Omental fat pad (tissue), 4 donors: ENCODE measurements around the gene PSMC3. TPM values are rescaled to one million over a fixed set of nuclear protein-coding genes. Genes with fewer than 3 reads are reported as not detected.

Source experiments
- ATAC-seq: fragments of 150-250 bp; one replicate; pipeline ENCODE4 v1.9.1; 2016; ENCODE audit warnings: mild to moderate bottlenecking, moderate library complexity; ENCODE audit not compliant: low FRiP score
- DNase-seq: peaks from one replicate; pipeline ENCODE4 v3.0.0-alpha.2; 2019; ENCODE audit warnings: low spot score
- total RNA-seq, 4 donors: library from RNA; depleted of rRNA; stranded (reverse); fragments of >200 nt; gene quantifications; one replicate each; pipeline ENCODE4 v1.1.0, GENCODE V29; 2016
- TF ChIP-seq, protein P1 (sequence below), 3 donors: fragments of 450-650 bp; IDR thresholded peaks; one replicate each; pipeline ENCODE4 v1.5.1; 2016 to 2017; ENCODE audit warnings: antibody characterized with exemption in 3 of 3, mild to moderate bottlenecking in 3 of 3, moderate library complexity in 2 of 3

Gene PSMC3
- total RNA-seq, 4 donors from 2014 or later = 90.1 to 142 (median 123) TPM

DNA sequence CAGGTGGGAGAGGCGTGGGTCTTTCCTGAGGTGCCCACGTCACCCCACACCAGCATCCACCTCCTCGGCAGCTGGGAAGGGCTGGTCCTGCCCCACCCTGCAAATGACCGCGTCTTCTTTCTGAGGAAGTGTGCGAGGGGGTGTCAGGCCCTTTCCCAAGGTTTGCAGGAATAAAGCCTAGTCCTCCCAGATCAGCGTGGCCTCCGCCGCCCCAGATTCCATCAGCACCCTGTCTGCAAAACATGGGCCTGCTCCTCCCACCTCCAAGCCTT lies 32.3 kb downstream of the PSMC3 start:
- ATAC-seq = no peak

DNA sequence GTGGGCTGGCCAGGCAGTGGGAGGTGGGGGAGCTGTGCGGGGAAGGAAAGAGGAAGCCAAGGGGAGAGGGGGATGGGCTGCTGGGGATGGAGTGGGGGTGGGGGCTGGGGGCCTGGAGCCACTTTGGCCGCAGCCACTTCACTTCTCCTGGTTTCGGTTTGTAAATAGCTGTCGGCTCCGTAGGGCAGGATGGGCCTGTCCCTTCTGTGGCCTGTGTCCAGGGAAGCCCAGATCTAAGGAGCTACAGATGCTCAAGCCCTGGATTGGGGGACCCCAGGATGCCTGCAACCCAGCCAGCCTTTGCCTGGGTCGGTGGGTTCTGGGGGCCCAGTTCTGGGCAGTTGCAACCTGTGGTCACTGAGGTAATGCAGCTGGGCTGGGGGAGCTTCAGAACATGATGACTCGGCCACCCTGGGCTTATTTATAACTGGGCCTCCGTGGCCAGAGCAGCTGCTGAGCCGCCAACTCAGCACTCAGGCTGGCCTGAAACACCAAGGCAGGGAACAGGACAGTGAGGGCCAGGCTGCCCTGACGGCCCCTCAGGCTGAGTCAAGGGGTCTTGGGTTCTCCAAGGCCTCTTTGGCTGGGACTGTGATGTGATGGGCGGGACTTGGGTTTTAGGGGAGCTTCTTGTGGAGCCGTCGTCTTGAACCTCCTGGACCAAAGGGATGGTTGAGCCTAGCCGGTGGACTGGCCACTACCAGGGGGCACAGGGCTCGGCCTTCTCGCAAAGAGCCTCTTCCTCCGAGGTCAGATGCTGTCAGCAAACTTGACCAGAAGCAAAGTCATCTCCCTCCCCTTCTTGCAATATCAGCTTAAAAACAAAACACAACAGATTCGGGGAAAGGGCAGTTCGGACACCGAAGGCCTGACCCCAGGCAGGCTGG lies 32.8 kb downstream of the PSMC3 start:
- DNase-seq (no peak), ATAC-seq (peak; percentile 10)
- TF ChIP-seq, protein P1, sequence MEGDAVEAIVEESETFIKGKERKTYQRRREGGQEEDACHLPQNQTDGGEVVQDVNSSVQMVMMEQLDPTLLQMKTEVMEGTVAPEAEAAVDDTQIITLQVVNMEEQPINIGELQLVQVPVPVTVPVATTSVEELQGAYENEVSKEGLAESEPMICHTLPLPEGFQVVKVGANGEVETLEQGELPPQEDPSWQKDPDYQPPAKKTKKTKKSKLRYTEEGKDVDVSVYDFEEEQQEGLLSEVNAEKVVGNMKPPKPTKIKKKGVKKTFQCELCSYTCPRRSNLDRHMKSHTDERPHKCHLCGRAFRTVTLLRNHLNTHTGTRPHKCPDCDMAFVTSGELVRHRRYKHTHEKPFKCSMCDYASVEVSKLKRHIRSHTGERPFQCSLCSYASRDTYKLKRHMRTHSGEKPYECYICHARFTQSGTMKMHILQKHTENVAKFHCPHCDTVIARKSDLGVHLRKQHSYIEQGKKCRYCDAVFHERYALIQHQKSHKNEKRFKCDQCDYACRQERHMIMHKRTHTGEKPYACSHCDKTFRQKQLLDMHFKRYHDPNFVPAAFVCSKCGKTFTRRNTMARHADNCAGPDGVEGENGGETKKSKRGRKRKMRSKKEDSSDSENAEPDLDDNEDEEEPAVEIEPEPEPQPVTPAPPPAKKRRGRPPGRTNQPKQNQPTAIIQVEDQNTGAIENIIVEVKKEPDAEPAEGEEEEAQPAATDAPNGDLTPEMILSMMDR (IDR thresholded peaks at IDR 0.05) = no peak

More for the DNA sequence above, 32.3 kb downstream of the PSMC3 start:
- DNase-seq = no peak
- TF ChIP-seq, protein P1 (IDR thresholded peaks at IDR 0.05) = no peak

DNA sequence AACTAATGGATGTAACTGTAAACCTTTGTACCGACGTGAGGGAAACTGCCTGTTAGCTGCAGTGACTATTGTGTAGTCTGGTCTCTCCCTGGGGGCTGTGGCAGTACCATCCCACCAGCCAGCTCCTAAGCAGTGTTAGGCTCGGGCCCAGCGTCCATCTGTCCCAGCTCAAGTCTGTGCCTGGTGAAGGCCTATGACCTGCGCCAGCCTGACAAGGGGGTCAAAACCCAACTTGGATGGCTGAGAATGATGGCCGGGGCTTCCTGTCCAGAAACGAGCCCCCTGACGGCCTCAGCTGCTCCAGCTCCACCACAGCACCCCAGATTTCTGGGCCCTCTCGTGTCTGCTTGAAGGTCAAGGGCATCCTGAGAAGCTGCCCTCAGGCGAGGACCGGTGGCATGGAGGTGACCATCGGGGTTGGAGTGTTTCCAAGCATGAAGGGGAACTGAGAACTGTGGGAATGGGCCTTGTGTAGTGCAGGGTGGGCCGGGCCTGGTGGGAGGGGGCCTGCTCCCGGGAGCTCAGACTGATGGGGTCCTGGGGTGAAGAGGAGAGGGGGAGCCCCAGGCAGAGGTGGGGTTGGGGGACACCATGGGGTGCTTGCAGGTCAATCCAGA lies 33.6 kb downstream of the PSMC3 start:
- TF ChIP-seq, protein P1 (IDR thresholded peaks at IDR 0.05) = no peak
- DNase-seq = no peak
- no peak for ATAC-seq

DNA sequence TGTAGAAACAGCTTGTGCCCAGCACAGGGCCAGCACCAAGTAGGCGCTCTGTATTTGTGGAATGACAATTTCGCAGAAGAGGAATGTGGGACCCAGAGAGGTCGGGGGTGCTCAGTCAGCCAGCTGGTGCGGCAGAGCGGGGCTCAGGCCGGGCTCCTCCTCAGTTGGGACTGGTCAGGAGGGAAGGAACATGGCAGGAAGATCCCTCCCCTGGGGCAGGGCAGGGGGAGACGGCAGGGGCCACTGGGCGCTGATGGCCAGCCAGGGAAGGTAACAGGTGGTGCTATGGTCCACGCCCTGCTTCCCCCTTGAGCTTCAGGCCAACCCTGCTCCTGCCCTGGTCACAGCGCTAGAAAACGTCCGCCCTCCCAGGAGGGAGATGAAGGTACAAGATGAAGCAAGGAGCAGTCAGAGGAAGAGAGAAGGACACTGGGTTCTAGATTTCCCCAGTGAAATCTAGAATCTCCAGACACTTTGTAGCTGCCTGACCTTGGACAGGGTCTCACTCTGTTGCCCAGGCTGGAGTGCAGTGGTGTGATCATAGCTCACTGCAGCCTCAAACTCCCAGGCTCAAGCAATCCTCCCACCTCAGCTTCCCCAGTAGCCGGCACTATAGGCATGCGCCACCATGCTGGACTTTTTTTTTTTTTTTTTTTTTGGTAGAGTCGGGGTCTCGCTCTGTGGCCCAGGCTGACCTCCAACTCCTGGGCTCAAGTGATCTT lies 34.4 kb downstream of the PSMC3 start:
- TF ChIP-seq, protein P1 (IDR thresholded peaks at IDR 0.05) = no peak
- DNase-seq (no peak), ATAC-seq (no peak)

DNA sequence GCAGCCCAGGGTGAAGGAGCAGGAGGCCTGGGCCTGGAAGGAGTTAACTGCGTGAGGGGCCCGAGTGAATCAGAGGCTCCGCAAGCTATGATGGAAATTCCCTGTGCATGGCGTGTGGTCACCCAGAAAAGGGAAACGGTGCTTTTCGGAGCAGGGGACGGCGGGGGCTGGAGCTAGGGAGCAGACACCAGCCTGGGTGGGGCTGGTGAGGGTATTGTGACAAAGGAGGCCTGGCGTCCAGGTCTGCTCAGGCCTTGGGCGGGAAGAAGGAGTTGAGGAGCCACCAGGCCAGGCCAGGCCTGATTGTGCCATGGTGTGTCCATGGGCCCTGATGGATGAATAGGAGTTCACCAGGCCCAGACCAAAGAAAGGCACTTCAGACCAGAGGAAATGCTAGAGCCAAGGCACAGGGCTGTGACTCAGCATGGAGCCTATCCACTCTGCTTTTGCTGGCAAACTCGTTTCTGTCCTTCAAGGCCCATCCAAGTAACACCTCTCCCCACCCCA lies 35.1 kb downstream of the PSMC3 start:
- ATAC-seq (no peak), DNase-seq (no peak)
- TF ChIP-seq, protein P1 (IDR thresholded peaks at IDR 0.05) = no peak

DNA sequence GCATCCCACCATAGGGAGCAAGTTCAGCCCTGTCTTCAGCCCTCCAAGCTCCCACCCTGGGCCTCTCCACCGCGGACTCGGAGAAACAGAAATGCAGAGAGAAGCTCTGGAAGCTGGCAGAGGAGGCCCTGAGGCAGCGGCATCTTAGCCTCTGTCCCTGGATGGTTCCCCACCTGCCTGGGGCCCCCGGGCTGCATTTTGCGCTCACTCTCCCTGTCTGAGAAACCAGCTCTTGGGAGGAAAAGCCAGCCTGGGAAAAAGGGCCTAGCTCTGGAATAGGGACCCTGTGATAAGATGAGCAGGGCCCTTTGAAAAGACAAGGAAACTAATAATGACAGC lies 35.8 kb downstream of the PSMC3 start:
- ATAC-seq = no peak
- DNase-seq = no peak
- TF ChIP-seq, protein P1 (IDR thresholded peaks at IDR 0.05) = no peak
